T-helper 2 cell treated with Interferon-gamma antibody and Interleukin-4, amounts not matched to agents 100 ng/mL and 5 ng/mL, for 36 hours (primary cell): ENCODE data around the gene PRDM11. TPM values are rescaled to one million over a fixed set of nuclear protein-coding genes. Genes with fewer than 3 reads are reported as not detected.

Experiments
- intact Hi-C: fragments of 100-400 bp; cut with micrococcal nuclease; formaldehyde crosslinking; loops from one replicate; pipeline ENCODE4 v1.15.1; 2023
- total RNA-seq: library from RNA; stranded (reverse); gene quantifications from 2 replicates; pipeline ENCODE4 v1.2.3, GENCODE V29; 2022

The PRDM11 gene
- total RNA-seq, 1 donor from 2014 or later = 3.0 TPM

DNA sequence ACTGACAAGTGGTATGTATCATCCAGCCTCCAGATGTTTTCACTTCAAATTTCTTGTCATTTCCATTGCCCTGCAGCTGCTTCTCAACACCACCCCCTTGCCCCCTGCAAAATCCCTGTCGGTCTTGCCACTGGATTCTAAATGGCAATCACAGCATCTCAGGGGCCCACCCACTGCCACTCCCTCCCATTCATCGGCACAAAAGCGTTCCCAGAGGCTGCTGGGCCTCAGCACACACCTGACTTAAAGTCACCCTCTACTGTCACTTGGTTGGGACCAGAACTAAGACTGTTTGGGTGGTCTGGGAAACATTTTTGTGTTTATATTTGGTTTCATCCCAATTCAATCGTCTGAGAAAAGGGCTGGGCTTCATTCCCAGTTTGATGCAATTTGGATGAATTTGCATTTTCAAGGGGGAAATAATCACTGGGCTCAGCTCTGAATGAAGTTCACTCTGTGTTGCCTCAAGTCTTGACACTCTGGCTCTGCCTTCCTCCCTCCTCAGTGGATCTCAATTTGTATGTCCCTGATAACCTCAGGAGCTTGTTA, 112.6 kb downstream of the PRDM11 start:
- intact Hi-C loops = no loop called here

DNA sequence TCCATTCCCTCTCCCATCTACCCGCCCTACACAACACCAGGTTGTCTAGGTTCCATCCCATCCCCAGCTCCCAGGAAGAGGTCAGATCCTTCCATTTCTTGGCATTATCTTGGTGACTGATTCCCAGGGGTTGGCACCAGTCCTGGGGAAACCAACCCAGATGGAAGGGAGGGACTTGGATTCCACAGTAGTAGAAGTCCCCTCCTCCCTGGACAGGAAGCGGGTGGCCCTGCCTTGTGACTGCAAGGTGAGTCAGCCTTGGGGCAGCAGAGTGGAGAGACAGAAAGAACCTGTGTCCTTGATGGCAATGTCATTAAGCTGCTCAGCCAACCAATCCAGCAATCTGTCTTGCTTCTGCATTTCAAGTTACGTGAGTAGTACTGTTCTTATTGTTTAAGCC, 113.2 kb downstream of the PRDM11 start:
- intact Hi-C loops = no loop called here

DNA sequence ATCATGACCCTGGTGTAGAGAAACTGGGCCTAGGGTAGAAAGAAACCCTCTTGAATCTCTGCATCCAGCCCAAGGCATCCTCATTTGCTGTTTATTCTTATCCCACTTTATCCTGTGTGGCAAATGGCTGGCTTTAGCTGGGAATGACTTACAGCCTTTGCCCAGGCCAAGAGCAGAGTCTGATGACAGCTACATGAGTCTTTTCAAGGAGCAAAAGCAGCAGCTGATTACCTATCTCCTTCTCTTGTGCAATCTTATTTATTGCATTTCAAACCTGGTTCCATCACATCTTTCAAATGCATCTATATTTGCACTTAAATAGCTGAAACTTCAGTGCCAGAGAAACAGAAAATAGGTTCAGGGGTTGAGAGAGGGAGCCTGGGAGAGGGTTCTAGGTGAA, 113.6 kb downstream of the PRDM11 start:
- intact Hi-C loops = no loop called here

DNA sequence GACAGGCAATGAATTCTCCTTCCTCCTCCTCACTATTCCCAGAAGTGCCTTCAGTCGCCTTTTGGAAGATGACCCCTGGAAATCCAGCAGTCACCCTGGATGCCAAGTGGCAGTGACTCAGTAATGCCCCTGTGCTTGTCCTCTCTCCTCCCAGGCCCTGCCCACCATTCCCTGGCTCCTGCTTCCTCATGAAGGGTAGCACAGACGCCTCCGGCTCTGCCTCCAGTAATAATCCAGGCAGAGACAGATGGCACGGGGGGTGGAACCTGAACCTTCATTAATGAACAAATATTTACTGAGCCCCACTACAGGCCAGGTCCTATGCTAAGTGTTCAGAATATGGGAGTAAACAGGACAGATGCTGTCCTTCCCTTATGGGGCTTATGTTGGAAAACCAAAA, 116.5 kb downstream of the PRDM11 start:
- intact Hi-C loops = no loop called here

DNA sequence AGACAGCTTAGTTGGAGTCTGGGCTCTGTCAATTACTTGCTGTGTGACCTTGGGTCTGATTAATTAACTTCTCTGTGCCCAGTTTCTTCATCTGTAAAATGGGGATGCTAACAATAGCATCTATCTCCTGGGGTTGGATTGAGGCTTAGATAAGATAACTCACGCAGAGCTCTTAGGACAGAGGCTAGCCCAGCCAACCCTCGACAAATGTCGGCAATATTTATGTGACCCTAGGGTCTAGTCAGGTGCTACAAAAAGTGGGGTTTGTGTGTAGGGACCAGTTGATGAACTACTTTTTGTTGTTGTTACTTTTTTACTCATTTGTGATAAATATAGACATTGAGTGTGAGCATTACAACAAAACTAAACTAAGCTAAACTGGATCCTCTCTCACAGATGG, 117.3 kb downstream of the PRDM11 start:
- intact Hi-C loops = no loop called here

DNA sequence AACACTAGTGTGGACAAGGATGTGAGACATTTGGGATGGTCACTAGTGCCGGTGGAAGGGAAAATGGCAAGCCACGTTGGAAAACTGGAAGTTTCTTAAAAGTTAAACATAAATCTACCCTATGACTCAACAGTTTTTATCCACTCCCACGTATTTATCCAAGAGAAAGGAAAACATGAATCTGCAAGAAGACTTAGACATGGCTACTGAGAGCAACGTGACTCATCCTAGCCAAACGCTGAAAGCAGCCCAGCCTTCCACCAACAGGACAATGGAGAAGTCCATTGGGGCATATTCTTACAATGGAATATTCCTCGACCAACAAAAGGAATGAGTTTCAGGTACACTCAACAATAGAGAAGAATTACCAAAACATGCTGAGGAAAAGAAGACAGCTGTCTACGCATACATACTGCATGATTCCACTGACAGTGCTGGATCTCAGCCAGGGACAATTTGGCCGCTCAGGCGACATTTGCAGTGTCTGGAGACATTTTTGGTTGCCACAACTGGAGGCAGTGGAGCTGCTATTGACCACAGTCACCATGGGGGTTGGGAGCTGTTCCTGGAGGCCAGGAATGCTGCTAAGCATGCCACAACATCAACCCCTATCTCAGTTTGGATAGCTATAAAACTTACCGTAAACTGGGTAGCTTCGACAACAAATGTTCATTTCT, 118.5 kb downstream of the PRDM11 start:
- intact Hi-C loops = no loop called here

DNA sequence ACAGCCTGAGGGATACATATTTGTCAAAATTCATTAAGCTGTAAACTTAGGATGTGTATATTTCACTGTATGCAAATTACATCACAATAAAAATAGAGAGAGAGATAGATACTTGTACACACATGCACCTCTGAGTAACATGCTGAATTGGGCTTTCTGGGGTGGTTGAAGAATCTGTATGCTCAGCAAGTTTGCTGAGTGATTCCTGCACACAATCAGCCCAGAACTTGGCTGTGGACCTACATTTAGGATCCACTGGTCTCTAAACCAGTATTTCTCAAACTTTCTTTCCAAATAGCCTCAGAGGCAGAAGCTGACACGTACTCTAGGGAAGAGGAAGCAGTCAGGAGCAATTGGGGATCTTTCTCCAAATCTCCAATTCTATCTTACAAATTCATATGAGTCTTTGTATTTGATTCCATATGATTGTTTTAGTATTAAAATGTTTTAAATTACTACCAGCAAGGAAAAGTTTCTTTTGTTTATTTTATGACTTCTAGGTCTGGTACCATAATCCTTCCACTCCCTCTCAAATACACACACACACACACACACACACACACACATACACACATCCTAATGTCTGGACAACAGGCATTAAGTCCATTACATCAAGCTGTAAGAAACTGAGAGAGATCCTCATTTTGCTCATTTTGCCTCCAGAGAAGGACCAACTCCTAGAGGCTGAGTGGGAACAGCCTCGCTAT, 119.7 kb downstream of the PRDM11 start:
- intact Hi-C loops = no loop called here

DNA sequence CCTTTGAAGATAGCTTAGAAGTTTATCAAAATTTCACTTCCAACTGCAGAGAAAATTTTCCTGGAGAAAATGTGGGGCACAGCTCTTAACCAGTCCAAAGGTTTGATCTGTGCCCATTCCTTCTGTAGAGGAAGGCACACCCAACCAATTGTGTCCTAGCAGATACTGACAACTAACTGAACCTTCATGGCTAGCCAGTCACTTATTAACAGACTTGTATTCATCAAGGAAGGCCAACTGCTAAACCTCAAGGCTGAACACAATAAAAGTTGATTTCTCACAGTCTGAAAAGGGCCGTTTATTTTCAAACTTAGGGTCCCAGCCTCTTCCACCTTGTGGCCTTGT, 120.2 kb downstream of the PRDM11 start:
- intact Hi-C loops = no loop called here

DNA sequence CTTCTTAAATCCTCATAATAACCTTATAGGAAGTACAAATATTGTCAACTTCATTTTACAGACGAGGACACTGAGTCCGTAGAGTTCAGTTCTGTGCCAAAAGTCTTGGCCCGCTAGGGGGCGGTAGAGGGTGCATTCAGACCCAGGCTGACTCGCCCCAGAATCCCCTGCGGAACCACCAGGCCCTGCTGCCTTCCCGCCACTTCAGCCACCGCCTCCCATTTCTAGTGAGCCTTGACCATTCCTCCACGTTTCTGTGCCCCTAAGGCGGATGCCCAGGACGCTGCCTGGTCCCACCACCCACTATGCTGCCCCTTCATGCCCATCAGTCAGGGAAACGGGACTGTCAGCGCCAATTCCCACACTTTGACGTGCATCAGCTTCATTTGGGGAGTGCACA, 120.6 kb downstream of the PRDM11 start:
- intact Hi-C loops = no loop called here

DNA sequence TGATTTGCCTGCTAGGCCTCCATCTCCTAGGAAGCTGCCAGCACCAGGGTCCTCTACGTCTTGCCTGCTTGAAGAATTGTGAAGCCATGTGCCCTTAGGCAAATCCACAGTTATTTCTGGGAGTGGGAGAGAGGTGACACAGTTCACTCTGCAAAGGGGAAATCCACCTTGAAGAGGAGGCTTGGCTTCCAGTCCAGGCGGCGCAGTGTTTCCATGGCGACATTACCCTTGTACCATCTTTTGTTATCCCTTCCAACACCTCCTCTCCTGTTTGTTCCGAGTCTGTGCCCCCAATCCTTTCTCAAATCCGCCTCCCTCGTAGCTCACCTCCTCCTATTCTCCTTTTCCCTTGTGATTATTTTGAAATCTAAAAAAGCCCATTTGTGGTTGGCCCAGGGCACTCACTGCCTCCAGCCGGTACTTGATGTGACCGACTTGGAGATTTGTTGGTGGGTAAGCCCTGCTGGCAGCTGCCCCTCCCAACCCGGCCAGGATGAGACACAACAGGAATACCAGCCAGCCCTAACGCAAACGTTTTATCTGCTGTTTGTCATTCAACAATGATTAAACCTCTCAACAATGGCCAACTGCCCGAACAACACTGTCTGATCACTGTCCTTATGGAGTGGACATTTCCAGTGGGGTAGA, 121.3 kb downstream of the PRDM11 start:
- intact Hi-C loops = no loop called here

DNA sequence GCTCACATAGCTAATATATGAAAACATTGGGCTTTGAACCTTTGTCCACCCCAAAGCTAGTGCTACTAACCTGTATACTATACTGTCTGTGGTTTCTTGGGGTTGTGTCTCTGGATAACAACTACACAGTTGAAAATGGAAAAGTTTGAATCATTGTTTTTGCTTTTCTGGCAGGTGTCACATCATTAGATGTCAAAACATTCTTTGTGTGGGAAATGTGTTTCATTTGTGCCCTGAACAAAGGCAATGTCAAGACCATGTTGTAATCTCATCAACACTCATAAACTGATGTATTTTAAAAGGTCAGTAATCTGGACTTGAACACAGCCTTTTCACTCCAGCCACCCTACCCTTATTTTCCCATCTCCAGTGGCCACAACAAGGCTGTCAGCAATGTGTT, 123.2 kb downstream of the PRDM11 start:
- intact Hi-C loops = no loop called here

DNA sequence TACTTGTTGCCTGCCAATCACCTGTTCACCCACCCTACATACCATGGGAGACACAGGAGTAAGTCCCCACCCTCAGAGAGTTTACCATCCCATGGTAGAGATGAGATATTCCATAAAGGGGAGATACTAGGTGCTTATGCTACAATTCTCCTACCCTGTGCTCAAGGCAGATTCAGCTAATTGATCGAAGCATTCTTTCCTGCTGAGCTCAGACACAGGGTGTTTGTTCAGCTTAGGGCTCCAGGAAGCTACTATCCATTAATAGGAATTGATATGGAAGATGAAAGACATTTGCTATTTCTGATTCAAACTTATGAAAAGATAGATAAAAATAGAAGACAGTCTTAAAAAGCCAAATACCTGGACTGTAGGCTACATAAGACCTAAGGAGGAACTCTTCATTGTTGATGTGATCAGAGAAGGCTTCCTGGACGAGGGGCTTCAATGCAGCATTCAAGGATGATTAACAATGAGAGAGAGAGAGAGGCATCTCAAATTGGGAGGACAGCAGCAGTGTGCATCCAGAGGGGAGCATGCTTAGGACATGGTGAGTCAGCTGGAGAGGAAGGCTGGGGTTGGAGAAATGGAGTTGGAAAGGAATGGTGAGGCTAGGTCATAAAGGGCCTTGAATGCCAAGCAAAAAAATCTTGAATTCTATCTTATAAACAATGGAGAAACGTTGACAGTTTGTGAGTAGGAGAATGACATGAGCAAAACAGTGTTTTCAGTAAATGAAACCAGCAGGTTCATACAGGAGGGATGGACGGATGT, 124.7 kb downstream of the PRDM11 start:
- intact Hi-C loops = no loop called here

DNA sequence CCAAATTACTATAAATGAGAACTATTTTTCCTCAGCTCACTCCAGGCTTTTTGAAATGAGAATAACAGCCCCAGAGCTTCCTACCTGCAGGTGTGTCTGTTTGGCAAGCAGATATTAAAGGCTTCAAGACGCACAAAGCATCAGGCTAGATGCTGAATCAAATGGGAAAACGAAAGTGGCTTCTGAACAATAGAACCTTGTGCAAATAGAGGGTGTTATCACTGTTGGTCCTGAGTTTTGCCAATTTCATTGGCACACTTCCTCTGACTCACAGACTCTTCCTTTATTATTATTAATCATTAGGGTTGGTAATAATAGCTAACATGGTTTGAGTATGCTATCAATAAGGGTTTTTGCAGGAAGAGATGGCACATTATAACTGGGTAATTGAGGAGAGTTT, 126.3 kb downstream of the PRDM11 start:
- intact Hi-C loops = no loop called here

DNA sequence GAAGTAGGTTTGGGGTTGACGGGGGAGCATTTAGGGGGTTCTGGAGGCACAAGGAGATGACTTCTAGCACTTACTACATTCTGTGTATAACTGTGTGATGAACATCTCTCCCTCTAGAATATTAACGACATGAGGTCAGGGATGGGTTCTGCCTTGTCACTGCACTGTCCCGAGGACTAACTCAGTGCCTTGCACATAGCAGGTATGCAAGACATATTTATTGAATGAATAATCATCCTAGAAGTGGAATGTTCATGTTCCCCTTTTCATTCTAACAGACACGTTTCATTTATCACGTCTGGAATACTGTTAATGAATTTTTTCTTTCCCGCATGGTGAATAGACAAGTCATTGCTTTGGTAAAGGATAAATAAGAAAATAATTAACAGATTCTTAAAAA, 127.1 kb downstream of the PRDM11 start:
- intact Hi-C loops = no loop called here

DNA sequence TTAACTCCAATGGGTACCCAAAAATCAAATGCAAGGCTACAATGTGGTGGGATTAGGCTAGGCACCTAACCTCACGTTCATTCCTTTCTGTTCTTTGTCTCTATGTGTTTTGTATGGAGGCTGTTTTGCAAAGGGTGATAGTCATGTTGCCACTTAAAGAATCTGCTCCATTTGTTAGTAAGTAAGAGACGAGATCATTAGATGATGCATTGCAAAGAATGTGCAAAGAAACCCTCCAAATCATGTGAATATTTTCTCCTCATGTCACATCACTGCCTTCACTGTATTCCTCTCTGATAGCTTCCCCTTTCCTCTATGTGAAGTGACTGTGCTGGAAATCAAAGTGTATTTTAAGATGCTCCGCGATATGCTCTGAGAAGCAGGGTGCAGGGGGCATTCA, 127.8 kb downstream of the PRDM11 start:
- intact Hi-C loops = no loop called here

DNA sequence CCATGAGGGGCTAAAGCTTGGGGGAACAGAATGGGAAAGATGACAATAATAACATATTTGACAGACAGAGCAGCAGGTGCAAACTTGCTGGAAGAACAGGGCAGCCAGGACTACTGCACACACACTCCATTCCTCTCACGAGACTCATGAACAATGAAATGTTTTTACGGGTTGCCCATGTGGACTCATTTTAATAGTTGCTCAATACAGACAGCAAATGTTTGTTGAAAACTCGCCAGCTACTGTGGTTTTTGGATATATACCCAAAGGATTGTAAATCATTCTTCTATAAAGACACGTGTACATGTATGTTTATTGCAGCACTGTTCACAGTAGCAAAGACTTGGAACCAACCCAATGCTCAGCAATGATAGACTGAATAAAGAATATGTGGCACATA, 129.4 kb downstream of the PRDM11 start:
- intact Hi-C loops = no loop called here

DNA sequence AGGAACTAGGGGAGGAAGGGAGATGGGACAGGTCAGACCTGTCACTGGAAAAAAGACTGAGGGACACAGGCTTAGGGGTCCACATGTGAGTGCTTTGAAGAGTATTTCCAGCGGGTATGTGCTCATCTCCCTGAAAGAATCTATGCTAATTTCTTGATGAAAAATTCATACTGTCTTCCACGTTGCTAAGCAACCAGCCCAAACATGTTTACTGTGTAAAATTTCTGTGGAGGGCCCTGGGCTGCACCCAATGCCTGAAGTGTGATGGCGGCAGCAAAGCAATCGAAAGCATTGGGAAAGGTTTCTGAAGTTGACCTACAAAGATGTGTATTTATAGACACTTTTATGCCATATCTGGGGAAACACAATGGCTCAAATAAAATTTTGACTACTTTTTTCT, 132.3 kb downstream of the PRDM11 start:
- intact Hi-C loops = no loop called here

DNA sequence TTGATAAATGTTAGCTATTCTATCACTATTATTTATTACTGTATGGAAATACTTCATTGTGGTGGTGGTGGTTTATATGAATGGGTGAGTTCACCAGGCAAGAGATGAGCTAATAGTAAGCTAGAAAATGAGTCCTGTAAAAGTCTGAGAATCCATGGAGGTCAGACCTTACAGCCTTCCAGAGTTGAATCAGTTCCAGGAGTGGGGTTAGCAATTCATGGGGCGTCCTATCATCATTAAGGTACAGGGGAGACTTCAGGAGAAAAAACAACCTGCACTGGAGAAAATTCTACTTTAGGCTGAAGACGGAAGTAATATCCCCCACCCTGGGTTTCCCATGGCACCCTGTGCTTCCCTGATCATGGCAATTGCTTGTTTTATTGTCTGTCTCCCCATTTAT, 133.2 kb downstream of the PRDM11 start:
- intact Hi-C loops = no loop called here

DNA sequence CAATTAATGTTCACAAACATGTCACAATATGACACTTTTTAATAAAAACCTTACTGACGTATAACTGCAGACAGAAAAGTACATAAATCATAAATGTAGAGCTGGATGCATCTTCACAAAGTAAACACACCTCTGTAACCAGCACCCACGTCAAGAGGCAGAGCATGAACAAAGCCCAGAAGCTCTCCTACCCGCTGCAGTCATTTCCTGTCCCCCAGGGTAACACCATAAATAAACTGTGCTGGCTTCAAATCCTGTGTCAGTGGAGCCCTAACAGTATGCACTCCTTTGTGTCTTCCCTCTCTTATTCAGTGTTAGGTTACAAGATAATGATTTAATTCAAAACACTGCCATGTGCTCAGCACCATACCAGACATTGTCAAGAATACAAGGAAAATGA, 134.0 kb downstream of the PRDM11 start:
- intact Hi-C loops = no loop called here

DNA sequence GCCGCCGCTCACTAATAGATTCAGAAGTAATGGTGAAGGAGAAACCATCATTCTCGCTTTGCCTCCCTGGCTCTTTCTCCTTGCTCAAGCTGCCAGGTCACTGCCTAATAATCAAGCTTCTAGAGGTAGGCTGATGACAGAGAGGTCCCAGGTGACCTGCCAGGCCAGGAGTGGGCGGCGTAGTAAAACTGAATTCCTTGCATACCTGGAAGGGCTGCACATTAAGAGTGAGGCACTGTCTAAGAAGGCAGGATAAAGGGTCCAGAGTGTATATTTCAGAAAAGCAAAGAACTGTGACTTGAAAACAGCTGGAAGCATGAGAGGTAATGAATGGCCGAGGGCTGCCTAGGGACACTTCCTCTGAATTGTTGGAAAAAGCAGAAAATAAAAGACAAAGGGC, 135.6 kb downstream of the PRDM11 start:
- intact Hi-C loops = no loop called here
